HG03280 (cell line): Measurements from ENCODE around the gene LAMA5.
A peak's percentile ranks its signal among the peaks of the same experiment; 100 is the strongest.
"Not testable (repeated sequence)": the region's sequence is repeated elsewhere in the genome, so short reads cannot be mapped to it uniquely, and the experiment has no call there.

ENCODE experiments used
- ATAC-seq: cut with Tn5 transposase; IDR thresholded peaks from one replicate; pipeline ENCODE4 v1.9.1; 2021; ENCODE audit warnings: mild to moderate bottlenecking, moderate library complexity; ENCODE audit not compliant: unreplicated experiment

Gene LAMA5

GRCh38 chr20:62388839-62389600 lies 21.9 kb upstream of the LAMA5 start:
- no peak for ATAC-seq

- no peak for ATAC-seq
These were observed 21.0 kb upstream of the LAMA5 start for GRCh38 chr20:62387933-62388635.

GRCh38 chr20:62387219-62387913 lies 20.3 kb upstream of the LAMA5 start:
- ATAC-seq: no peak

- peak; percentile 83 for ATAC-seq
These were observed 19.5 kb upstream of the LAMA5 start, which contains the start of gene RPS21 for GRCh38 chr20:62386383-62387218. Gene RPS21 (plus strand): TSS chr20:62387103. CDS start chr20:62387339, 236 bp downstream.

- no peak for ATAC-seq
These were observed 15.4 kb upstream of the LAMA5 start for GRCh38 chr20:62382306-62383198.

GRCh38 chr20:62381842-62382241 lies 14.7 kb upstream of the LAMA5 start:
- ATAC-seq: no peak

GRCh38 chr20:62381202-62381797 lies 14.2 kb upstream of the LAMA5 start:
- ATAC-seq: no peak

GRCh38 chr20:62378215-62378614 lies 11.1 kb upstream of the LAMA5 start:
- no peak for ATAC-seq

GRCh38 chr20:62377615-62378178 lies 10.6 kb upstream of the LAMA5 start:
- no peak for ATAC-seq

- no peak for ATAC-seq
These were observed 10.0 kb upstream of the LAMA5 start for GRCh38 chr20:62377064-62377461.

- ATAC-seq: no peak
These were observed 9.3 kb upstream of the LAMA5 start for GRCh38 chr20:62376112-62377063.

- ATAC-seq: no peak
These were observed 7.4 kb upstream of the LAMA5 start for GRCh38 chr20:62374331-62375152.

- not testable (repeated sequence) for ATAC-seq
These were observed 6.6 kb upstream of the LAMA5 start for GRCh38 chr20:62373631-62374179.

GRCh38 chr20:62372042-62372993 lies 5.2 kb upstream of the LAMA5 start:
- no peak for ATAC-seq

GRCh38 chr20:62371588-62372041 lies 4.5 kb upstream of the LAMA5 start:
- no peak for ATAC-seq
